ENCODE data around the gene EGF. TPM values are rescaled to one million over a fixed set of nuclear protein-coding genes. Genes with fewer than 3 reads are reported as not detected.

Gene EGF
- total RNA-seq, 4 donors from 2014 or later, result 0.09 to 0.12 TPM; not detected in 2

DNA sequence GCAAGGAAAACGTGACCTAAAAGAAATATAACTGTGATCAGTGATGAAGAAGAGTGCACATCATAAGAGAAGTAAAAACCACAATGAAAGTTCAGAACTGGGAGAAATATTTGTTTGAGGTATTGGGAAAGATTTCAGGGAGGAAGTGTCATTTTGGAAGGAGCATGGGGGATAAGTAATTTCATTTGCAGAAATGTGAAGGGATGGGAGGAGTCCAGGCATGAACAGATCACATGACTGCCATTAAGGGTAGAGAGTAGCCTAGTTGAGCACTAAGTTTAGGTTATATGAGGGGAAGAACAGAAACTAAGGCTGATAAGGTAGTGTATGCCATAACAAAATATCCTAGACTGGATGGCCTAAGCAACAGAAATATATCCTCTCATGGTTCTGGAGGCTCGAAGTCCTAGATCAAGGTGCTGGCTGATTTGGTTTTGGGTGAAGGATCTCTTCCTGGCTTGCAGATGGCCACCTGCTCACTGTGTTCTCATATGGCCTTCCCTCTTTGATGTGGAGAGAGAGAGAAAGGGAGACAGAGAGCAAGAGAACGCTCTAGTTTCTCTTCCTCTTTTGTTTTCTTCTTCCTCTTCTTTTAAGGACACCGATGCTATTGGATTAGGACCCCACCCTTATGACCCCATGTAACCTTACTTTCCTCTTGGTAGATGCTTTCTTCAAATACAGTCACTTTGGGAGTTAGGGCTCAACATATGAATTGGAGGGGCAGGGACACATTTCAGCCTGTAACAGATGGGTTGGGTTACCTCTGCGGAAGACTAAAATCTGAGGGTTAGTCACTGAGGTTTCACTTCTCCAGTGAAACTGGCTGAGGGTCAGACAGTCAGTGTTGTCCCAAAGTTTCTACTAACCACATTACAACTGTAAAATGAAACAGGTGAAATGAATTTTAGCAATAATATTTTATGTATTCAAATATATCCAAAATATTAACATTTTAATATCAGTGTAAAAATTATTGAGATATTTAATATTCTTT, 77.9 kb downstream of the EGF start:
- ATAC-seq (ENCODE audit: low FRiP score) (no peak), DNase-seq (ENCODE audit: low spot score) (no peak)
- TF ChIP-seq, protein P1, sequence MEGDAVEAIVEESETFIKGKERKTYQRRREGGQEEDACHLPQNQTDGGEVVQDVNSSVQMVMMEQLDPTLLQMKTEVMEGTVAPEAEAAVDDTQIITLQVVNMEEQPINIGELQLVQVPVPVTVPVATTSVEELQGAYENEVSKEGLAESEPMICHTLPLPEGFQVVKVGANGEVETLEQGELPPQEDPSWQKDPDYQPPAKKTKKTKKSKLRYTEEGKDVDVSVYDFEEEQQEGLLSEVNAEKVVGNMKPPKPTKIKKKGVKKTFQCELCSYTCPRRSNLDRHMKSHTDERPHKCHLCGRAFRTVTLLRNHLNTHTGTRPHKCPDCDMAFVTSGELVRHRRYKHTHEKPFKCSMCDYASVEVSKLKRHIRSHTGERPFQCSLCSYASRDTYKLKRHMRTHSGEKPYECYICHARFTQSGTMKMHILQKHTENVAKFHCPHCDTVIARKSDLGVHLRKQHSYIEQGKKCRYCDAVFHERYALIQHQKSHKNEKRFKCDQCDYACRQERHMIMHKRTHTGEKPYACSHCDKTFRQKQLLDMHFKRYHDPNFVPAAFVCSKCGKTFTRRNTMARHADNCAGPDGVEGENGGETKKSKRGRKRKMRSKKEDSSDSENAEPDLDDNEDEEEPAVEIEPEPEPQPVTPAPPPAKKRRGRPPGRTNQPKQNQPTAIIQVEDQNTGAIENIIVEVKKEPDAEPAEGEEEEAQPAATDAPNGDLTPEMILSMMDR (IDR thresholded peaks at IDR 0.05), result no peak

DNA sequence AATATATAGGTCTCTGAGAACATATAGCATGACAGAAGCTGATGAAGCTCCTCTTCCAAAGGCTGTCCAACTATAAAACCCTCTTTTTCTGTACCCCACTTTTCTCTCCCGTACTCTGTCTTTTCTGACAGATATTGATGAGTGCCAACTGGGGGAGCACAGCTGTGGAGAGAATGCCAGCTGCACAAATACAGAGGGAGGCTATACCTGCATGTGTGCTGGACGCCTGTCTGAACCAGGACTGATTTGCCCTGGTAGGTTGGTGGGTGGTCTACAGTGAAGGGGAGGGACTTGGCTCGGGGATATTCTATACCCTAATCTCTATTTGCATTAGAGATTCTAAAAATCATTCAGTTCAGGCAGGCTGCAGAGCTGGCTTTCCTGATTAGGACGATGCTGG, 80.4 kb downstream of the EGF start:
- DNase-seq (ENCODE audit: low spot score), result no peak

DNA sequence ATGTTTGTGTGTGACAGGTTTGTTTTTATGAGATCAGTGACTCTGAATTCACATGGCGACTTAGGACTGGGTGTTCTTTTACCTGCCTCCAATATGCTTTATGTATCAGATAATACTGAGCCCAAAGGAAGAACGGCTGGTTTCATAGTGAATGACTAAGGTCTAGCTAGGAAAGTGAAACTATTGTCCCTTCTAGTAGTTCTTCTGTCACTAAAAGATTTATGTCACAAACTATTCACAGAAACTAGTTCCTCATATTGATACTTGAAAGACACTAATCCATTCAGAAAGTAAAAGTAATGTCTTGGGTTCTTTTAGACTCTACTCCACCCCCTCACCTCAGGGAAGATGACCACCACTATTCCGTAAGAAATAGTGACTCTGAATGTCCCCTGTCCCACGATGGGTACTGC, 81.7 kb downstream of the EGF start:
- TF ChIP-seq, protein P1 (IDR thresholded peaks at IDR 0.05), result no peak
- ATAC-seq (ENCODE audit: low FRiP score), result no peak

More for the DNA sequence above, 80.4 kb downstream of the EGF start:
- TF ChIP-seq, protein P1 (IDR thresholded peaks at IDR 0.05), result no peak
- ATAC-seq (ENCODE audit: low FRiP score), result no peak

DNA sequence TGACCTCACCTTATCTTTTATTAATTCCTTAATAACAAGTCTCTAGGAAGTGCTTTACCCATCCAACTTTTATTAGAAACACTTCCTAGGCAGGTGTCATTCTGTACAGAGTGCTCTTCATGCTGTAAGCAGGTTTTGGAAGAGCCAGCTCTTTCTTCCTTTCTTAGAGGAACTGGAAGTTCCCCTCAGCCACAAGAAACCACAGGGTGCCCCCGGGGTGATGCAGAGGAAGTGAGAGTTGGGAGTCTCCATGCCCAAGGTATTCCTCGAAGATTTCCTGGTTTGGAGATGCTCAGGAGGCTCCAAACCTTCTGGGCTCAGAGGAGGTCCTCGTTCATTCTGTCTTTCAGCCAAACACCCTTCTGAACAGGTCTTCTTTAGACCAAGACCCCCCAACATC, 83.8 kb downstream of the EGF start:
- ATAC-seq (ENCODE audit: low FRiP score) (no peak), DNase-seq (ENCODE audit: low spot score) (no peak)
- TF ChIP-seq, protein P1 (IDR thresholded peaks at IDR 0.05), result no peak

More for the DNA sequence above, 81.7 kb downstream of the EGF start:
- no peak for DNase-seq (ENCODE audit: low spot score)

DNA sequence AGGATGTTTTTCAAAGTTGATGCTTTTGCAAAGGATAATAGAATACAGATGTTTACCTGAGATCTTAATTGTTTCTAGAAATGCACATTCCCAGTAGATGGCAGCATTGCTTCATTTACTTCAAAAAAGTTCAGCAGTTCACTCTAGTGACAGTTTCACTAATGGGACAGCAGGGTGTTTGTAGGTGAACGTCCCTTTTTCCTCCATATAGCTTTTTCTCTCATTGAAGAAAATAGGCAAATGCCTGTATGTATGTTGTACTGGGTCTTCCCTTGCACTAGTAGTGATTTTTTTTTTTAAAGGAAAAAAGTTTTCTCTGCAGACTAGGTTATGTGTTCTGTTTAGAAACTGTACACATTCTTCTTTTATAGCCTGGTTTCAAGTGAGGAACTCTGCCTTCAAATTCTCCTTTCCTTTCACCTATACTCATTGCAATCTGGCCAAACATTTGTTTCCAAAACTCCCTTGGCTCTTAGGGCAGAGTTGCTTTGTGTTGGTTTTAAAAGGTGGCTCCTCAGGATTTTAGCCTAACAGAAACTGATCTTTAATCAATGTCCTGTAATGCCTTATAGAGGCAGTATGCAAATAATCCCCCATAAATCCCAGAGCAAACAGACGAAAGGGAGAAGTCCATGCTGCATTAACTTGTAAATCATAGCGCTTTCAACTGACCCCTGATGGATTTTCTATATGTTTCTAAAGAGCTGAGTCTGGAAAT, 86.3 kb downstream of the EGF start:
- no peak for DNase-seq (ENCODE audit: low spot score)
- peak; percentile 48 for ATAC-seq (ENCODE audit: low FRiP score)
- TF ChIP-seq, protein P1 (IDR thresholded peaks at IDR 0.05), result no peak

DNA sequence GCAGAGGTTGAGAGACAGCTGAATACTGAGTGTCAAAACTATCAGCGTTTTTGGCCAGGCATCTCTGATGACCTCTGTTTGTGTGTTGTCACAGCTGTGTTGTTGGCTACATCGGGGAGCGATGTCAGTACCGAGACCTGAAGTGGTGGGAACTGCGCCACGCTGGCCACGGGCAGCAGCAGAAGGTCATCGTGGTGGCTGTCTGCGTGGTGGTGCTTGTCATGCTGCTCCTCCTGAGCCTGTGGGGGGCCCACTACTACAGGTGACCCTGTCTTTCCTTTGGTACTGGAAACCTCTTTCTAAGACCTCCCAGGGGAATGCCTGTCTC, 86.9 kb downstream of the EGF start:
- DNase-seq (ENCODE audit: low spot score) (no peak), ATAC-seq (ENCODE audit: low FRiP score) (no peak)
- TF ChIP-seq, protein P1 (IDR thresholded peaks at IDR 0.05), result no peak
